Caki2 (cell line): ENCODE data around the gene DGKZ. TPM values are rescaled to one million over a fixed set of nuclear protein-coding genes. Genes with fewer than 3 reads are reported as not detected.
"Not testable (repeated sequence)": the region's sequence is repeated elsewhere in the genome, so short reads cannot be mapped to it uniquely, and the experiment has no call there.

ENCODE experiments used
- DNase-seq: peaks from one replicate; pipeline ENCODE4 v3.0.0-alpha.2; 2015; ENCODE audit warnings: low read depth
- in situ Hi-C: cut with HindIII; loops from 2 replicates; pipeline ENCODE4 v1.10.0; 2016; ENCODE audit warnings: low sequenced_read_pairs, low pct_unique_long_range_greater_than_20kb, mixed read lengths
- total RNA-seq: library from RNA; depleted of rRNA; stranded (reverse); fragments of >200 nt; shearing (Covaris generic); gene quantifications from 2 replicates; pipeline ENCODE4 v1.2.3, GENCODE V29; 2014; ENCODE audit warnings: low replicate concordance

DGKZ gene
- total RNA-seq, 1 experiment from 2014 or later, result 17.2 TPM

DNA sequence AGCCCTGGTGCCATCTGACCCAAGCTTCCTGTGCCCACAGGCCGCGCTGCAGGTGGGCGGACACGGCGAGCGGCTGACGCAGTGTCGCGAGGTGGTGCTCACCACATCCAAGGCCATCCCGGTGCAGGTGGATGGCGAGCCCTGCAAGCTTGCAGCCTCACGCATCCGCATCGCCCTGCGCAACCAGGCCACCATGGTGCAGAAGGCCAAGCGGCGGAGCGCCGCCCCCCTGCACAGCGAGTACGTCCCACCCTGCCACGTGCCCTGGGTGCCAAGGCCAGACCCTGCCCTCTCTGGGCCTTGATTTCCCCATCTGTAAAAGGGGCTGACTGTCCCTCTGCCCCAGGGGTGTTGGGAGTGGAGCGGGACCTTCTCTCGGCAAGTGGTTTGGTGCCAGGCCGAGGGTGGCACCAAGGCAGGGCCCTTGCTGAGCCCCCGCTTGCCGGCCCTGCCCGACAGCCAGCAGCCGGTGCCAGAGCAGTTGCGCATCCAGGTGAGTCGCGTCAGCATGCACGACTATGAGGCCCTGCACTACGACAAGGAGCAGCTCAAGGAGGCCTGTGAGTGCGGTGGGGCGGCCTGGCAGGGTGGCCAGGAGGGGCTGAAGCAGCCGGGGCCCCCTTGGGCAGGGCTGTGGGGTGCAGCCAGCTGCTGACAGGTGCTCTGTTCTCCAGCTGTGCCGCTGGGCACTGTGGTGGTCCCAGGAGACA is 28.3 kb downstream of the DGKZ start:
- in situ Hi-C loops, result no loop called here
- DNase-seq, result no peak

DNA sequence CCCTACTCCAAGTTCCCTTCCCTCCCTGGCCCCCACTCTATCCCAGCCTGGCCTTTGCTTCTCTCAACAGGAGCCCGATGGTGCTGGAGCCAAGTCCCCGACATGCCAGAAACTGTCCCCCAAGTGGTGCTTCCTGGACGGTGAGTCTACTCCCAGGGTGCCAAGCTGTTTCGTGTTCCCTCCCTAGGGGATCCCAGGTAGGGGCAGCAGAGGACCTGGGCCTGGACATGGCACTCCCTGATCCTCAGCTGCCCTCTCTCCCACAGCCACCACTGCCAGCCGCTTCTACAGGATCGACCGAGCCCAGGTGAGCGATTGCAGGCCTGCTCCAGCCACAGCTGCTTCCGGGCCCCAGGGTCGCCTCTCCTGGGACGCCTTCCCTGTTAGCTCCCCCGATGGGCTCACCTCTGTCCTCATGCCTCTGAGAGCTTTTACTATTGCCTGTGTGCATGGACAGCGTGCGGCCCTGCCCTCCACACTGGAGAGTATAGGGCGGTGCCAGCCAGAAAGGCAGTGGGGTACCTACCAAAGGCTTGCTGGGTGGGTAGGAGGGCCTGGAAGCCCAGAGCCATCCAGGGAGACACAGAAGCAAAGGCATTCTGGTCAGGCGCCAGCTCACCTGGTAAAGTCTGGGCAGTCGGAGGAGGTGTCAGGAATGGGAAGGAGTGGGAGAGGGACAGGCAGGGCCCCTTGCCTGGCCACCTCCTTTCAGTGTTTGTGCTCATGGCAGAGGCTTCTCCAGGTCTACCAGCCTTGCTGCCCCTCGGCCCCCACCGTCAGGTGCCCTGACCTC is 29.2 kb downstream of the DGKZ start:
- no peak for DNase-seq
- in situ Hi-C loops, result no loop called here

DNA sequence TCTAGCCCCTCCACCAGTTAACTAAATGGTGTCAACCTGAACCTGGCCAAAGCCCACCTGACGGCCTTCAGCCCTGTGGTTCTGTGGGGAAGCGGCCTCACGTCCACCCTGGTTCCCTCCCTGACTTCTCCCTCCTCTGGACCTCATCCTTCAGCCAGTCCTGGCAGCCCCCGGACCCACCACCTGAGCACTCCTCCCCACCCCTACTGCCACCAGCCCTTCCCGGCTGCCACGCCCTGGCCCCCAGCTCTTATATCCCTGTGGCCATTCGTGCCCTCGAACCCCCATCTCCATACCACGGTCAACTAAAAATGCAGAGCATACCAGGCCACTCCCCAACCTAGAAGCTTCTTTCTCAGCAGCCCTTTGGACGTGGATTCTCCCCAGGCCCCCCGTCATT is 30.0 kb downstream of the DGKZ start:
- DNase-seq, result no peak
- in situ Hi-C loops, result no loop called here

DNA sequence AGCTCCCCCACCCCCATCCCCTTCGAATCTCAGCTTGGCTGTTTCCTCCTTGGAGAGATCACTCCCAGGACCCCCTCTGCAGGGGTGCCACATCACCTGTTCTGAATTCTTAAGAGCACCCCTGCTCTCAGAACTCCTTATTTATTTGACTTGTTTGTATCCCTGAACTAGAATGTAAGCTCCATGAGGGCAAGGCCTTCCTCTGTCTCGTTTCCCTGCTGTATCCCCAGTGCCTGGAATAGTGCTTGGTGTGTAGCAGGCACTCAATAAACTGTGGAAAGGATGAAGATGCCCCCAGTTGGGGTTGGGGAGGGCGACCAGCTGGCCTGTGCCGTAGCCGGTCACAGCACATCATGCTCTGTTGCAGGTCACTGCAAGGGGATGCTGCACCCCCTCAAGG is 30.6 kb downstream of the DGKZ start:
- in situ Hi-C loops, result no loop called here
- DNase-seq, result no peak

DNA sequence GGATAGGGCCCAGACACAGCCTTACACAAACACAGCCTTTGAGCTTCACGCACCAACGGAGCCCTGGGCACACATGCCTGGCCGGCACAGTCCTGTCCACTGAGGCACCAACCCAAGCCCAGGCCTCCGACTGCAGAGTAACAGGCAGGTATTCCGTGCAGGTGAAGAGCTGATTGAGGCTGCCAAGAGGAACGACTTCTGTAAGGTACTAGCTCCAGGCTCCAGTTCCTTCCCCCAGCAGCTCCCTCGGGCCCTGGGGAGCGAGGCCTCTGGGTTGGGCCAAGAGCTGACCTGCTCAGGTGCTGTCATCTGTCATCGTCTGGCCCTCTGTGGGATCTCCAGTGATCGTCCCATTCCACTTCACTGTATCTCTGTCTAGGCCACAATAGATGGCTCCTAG is 31.0 kb downstream of the DGKZ start:
- no peak for DNase-seq
- in situ Hi-C loops, result no loop called here

DNA sequence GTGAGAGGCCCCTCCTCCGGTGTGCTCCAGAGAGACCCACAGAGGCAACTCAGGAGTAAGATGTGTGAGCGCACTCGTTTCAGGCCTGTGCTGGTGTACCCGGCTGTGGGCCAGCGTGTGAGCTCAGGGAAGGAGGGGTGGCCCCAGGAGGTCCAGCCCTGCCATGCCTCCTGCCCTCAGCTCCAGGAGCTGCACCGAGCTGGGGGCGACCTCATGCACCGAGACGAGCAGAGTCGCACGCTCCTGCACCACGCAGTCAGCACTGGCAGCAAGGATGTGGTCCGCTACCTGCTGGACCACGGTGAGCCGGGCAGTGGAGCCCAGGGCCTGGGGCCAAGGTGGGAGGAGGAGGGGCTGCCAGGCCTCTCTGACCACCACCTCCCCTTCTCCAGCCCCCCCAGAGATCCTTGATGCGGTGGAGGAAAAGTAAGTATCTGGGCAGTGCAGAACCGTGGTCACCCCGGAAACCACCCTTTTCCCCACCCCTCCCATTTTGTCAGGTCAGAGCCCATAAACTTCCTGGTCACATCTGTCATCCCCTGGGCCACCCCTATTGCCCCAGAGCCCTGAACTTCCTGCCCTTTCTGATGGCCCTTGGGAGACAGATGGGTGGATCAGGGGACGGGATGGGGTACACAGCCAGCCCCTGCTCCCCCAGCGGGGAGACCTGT is 31.7 kb downstream of the DGKZ start:
- in situ Hi-C loops, result no loop called here
- DNase-seq, result no peak

DNA sequence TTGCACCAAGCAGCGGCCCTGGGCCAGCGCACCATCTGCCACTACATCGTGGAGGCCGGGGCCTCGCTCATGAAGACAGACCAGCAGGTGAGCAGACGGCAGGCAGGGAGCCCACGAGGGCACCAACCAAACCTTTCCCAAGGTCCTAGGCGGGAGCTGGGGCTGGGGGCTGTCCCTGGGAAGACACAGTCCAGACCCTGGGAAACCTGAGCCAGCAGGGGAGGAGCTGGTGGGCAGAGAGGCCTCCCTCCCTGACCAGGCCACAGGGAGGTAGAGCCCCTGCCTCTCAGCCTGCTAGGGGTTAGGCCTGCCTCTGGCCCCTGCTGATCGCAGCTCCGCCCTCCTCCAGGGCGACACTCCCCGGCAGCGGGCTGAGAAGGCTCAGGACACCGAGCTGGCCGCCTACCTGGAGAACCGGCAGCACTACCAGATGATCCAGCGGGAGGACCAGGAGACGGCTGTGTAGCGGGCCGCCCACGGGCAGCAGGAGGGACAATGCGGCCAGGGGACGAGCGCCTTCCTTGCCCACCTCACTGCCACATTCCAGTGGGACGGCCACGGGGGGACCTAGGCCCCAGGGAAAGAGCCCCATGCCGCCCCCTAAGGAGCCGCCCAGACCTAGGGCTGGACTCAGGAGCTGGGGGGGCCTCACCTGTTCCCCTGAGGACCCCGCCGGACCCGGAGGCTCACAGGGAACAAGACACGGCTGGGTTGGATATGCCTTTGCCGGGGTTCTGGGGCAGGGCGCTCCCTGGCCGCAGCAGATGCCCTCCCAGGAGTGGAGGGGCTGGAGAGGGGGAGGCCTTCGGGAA is 32.4 kb downstream of the DGKZ start:
- DNase-seq, in situ Hi-C loops: not testable (repeated sequence)

DNA sequence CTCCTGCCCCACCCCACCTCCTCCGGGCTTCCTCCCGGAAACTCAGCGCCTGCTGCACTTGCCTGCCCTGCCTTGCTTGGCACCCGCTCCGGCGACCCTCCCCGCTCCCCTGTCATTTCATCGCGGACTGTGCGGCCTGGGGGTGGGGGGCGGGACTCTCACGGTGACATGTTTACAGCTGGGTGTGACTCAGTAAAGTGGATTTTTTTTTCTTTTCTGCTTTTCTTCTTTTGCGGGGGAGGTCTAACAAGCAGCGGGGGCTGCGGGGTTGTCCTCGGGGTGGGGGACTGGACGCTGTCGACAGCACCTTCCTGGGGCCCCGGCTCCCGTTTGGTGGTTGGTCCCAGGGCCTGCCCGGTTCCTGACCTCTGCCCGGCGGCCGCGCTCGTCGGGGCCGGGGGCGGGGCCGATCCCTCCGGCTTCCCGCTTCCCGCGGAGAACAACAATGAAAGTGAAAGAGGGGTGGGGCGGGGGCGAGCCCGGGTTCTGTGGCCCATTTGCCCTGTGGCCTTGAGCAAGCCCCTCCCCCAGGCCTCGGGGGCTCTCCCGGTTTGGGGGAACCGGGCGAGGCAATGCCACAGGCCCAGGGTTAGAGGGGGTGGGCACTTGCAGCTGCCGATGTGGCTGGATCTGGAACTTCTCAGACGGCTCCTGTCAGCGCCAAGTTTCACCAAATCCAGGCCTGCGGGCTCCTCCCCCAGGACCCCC is 33.2 kb downstream of the DGKZ start:
- no peak for DNase-seq
- in situ Hi-C loops, result no loop called here

DNA sequence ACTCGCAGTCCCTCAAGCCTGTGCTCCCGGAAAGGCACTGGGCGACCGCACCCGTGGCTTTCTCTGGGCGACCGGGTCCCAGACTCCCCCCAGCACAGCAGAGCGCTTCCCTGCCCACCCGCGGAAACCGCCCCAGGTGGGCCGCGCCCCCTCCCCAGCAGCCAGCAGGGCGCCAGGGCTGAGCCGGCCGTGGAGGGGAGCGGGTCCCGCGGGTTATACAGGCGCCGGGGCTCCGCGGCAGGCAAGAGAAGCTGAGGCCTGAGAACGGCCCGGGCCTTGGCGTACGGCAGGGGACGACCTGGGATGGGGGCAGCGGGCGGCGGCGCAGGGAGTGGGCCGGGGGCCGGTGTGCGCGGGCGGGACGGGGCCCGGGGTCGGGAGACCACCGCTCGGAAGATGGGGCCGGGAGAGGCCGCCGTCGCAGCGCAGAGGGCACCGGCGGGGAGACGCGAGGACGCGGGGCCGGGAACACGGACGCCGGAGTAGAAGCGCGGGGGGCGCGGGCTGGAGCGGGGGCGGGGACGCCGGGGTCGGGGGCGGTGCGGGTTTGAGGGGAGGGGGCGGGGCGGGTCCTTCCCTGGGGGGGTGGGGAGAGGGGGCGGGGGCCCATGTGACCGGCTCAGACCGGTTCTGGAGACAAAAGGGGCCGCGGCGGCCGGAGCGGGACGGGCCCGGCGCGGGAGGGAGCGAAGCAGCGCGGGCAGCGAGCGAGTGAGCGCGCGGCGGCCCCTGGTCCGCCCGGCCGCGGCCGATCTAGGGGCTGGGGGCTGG is 34.0 kb downstream of the DGKZ start, which contains the start of gene MDK:
TSS of gene MDK (plus strand) at position 622 of the 771 bp plus-strand sequence. CDS start 389 bp downstream, outside the sequence.
- in situ Hi-C loops, result no loop called here
- DNase-seq, result no peak

DNA sequence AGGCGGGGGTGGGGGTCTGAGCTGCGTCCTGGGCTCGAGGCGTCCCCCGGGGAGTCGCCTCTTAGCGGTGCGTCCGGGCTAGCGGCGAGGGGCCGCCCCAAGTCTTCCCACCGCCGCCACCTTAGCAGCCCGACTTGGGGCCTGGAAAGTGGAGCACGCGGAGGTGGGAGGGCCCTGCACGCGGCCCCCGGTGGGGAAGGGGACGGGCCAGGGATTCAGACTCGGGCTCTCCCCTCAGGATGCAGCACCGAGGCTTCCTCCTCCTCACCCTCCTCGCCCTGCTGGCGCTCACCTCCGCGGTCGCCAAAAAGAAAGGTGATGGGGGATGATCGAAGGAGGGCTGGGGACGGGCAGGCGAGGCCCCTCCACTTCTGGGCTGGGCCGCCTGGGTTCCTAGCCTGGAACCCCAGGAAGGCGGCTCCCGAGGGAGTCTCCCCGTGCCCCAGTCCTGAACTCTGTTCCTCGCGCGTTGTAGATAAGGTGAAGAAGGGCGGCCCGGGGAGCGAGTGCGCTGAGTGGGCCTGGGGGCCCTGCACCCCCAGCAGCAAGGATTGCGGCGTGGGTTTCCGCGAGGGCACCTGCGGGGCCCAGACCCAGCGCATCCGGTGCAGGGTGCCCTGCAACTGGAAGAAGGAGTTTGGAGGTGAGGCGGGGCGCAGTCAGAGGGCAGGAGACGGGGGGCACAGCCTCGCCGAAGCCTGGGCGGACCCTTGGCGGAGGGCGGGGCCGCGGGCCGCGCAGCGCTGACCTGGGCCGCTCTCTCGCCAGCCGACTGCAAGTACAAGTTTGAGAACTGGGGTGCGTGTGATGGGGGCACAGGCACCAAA is 34.8 kb downstream of the DGKZ start:
- DNase-seq, result no peak
- in situ Hi-C loops, result no loop called here

DNA sequence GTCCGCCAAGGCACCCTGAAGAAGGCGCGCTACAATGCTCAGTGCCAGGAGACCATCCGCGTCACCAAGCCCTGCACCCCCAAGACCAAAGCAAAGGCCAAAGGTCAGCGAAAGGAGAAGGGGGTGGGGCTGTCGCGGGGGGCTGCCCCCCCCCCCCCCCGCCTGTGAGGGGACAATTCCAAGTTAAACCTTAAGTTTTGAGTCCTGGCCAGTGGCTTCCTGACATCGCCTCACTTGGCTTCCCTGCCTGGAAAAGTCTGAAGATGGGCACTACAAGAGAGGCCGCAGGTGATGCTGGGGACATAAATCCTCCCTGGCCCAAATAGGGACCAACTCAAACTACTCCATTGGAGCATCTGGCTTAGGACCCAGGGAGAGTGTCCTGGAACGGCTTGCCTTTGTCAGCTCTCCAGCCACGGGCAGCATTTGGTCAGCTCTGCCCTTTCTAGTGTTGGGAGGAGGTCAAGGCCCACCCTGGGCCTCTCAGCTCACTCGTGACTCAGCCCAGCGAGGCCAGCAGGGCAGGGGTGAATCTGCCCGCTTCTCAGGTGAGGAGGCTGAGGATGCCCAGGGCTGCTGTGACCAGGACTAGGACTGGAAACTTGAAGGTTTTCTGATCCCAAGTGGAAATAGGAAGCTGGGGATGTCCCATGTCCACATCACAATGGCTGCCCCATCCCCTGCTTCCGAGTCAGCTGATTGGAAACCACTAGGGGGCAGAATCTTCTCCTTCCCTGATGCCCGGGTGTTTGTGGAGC is 35.6 kb downstream of the DGKZ start:
- DNase-seq, result no peak
- in situ Hi-C loops, result no loop called here

DNA sequence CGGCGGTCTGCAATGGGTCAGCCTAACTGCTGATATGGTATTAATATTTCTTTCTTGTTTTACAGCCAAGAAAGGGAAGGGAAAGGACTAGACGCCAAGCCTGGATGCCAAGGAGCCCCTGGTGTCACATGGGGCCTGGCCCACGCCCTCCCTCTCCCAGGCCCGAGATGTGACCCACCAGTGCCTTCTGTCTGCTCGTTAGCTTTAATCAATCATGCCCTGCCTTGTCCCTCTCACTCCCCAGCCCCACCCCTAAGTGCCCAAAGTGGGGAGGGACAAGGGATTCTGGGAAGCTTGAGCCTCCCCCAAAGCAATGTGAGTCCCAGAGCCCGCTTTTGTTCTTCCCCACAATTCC is 36.1 kb downstream of the DGKZ start:
- in situ Hi-C loops, result no loop called here
- DNase-seq, result no peak

DNA sequence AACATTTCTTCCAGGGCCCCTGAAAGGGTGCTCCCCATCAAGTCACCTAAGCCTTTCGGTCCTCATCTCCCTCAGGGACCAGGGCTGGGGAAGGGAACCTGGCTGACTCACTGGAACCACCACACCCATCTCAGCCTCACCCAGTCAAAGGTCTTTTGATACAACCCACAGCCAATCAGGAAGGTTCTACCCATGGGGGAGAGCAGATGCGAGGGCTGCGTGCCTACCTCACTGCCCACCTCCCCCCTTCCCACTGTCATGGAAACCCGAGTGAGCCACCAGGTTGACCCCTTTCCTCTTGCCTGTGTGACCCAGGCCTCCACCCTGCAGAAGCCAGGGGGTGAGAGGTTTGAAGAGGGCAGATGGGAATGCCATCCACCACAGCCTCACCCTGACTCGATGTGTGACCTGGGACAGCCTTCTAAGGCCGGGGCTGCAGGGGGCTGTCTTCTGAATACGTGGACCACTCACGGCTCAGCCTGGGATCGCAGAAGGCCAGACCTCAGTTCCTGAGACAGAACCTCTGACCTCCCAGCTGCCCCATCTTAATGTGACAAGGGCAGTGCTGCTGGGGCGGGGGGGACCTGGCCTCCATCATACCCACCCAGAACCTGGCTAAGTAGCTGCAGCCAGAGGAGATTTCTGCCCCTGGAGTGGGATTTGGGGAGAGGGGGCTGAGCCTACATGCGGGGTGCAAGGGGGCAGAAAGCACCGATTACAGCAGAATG is 36.9 kb downstream of the DGKZ start:
- no peak for DNase-seq
- in situ Hi-C loops, result no loop called here

DNA sequence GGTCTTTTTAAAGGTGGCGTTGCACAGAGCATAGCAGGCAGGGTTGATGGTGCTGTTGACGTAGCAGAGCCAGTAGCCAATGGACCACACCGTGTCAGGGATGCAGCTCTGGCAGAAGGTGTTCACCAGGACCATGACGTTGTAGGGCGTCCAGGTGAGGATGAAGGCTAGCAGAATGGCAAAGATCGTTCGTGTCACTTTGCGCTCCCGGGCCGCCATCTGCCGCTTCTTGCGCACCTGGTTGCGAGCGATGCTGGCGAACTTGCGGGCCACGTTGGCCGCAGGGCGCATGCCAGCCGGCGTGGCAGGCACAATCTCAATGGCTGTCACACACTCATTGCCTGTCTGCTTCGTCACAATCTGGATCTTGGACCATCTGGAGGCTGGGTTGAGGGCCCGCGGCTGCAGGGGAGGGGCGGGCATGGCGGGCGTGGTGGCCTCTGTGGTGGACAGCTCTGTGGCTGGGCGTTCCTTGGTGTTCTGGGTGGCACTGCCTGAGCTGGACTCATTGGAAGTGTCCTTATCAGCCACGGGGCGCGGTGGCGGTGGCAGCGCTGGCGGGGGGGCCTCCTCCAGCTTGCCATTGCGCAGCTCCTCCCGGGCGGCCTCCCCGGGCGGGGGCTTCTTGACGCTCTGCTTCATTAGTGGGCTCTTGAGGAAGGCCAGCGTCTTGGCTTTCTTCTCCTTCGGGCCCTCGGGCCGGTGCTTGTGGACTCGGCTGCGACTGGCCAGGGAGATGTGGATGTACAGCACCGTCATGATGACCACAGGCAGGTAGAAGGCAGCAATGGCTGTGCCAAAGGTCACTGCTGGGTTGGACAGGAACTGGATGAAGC is 38.1 kb downstream of the DGKZ start:
- DNase-seq, result no peak
- in situ Hi-C loops, result no loop called here
